NCI-H1417 treated with DMSO at 0.1 percent for 48 hours (cell line): ENCODE data around the gene CISD3.
A peak's percentile ranks its signal among the peaks of the same experiment; 100 is the strongest.

Experiments used
- DNase-seq: peaks from one replicate; lab custom pipeline; 2025; lab: John Stamatoyannopoulos, UW

The CISD3 gene

DNA sequence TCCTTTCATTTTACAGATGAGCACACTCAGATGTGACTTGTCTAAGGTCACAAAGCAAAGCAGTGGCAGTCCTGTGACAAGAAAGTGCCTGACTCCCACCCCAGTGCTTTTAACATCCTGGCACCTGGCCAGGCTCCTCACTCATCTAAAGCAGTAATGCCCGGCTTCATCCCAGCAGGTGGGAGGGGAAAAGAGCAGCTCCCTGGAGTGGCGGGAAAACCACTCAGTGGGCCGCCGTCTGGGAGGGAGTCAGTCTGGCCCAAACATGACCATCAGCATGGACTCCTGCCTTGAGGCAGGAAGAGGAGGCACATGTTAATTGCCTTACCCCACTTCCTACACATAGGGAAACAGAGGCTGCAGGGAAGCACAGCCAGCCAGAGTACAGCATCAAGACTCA is 15.4 kb downstream of the CISD3 start:
- peak; percentile 80 for DNase-seq

DNA sequence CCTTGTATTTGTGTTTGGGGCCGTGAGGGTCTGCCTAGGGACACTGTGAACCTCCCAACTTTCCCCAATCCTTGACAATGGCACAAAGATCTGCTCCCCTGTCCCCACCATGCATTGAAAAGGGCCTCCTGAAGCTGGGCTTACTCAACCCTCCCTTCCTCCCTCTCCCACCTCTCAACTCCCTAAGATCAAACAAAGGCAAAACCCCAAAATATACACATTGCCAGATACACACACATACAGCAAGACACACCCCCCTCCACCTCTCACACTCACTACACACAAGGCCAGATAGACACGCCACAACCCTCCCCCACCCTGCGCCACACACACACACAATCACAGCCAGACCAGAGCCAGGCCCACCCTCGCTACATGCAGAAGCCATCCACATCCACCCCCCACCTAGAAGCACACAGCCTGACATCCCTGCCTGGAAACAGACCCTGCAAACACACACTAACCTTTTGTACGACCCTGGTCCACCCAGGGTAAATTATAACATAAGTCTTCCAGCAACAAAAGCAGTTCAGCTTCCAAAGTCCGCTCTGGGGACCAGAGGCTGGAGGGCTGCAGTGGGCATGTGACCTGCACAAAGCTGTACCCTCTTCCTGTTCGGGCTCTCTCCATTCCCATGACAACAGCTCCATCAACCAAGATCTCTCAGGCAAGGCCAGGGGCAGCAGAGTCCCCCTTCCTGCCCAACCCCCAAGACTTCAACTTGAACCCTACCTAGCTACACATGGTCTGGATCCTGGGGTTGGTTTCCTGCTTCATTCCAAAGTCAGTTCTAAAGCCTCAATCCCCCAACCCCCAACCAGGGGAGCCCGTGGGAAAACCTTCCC is 16.1 kb downstream of the CISD3 start:
- no peak for DNase-seq

DNA sequence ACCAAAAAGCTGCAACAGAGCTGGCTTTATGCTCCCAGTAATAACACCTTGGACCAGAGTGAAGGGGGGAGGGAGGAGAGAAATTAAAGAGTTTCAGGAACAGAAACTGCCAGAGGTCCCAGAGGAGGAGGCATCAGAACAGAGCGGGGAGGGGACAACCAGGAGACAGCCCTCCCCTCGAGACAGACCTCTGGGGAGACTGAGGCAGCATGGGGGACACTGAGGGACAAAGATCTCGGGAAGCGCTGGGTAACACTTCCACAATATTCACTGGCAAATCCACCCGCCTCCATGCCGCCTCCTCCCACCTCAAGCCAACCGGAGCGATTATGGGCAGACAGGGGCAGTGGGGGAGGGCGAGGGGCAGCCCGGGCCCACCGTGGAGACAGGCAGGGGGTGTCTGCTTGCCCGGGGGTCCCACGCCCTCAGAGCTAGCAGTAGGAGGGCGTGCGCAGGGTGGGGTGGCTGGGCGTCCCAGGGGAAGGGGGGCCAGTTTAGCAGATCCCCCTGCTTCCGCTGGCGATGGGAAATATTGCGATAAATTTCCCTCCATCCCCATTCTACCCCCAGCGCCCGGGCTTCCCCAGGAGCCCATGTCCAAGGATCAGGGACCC is 16.8 kb downstream of the CISD3 start:
- no peak for DNase-seq

DNA sequence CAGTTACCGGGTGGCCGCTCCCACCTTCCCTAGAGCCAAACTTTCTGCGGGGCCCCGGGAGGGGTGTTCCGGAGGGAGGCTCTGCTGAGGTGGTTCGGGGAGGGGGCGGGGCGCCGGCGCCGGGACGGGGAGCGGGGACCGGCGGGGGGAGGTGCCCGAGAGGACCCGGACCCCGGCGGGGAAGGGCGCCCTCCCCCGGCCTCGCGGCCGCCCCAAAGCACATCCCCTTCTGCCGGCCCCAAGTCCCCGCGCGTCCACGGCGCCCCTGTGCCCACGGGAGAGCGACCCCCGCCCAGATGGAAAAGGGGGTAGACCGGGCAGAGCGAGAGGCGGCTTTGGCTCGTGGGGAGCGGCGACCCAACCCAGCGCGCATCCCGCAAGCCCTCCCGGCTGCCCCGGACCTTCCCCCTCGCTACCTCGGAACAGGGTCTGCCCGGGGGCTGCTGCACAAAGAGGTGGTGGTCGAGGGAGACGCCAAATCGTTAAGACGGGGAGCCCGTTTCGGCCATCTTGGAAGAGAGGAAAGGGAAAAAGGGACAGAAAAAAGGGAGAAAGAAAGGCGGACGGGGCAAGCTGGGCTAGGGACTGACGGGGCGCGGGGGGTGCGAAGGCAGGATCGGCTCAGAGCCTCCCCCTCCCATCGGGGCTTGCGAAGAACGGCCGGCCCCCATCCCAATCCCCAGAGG is 17.5 kb downstream of the CISD3 start:
- DNase-seq: no peak

DNA sequence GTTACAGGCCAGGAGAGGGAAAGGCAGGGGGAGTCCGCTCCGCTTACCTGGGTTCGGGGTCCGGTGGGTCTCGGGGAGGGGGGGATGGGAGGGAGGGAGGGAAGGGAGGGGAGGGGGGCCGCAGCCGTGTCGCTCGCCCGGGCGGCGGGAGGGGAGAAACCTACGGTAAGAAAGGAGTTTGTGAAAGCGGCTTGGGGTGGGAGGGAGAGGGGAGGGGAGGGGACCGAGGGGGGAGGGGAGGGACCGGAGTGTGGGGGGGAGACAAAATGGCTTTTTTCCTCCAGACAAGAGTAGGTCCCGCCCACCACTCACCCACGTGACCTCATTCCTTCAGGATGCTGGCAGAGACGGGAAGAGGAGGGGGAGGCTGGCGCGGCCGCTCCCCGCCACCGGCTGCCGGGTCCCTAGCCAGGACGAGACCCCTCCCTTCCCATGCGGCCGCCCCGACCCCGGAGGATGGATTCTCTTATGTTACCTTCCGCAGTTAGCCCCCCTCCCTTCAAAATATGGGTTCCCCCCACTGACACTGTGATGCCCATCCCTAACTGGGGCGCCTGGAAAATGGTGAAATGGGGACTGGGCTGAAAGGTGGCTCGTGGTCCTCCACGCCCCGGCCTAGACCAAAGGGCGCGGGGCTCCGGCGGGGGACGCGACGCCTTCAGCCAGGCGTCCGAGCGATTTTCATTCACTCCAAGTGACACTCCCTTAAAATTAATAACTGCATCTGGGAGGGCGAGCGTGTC is 18.2 kb downstream of the CISD3 start, which contains the start of gene PCGF2:
Gene PCGF2, minus strand, starts transcription at position 188 of the 743 bp plus-strand sequence. CDS start 7,934 bp downstream, outside the sequence.
- peak; percentile 64 for DNase-seq

DNA sequence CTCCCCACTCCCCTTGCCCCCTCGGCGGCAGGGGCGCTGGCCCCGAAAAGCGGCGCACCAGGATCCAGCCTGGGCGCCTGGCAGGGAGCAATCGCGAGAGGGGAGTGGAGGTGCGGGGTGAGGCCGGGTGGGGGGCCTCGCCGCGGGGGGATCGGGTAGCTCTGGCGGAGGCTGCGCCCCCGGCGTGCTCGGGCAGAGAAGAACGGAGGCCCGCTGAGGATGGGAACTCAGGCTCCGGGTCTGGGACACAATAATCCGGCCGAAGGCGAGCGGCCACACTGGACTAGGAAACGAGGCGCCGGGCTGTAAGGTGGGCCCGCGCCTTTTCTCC is 18.7 kb downstream of the CISD3 start:
- DNase-seq: no peak

DNA sequence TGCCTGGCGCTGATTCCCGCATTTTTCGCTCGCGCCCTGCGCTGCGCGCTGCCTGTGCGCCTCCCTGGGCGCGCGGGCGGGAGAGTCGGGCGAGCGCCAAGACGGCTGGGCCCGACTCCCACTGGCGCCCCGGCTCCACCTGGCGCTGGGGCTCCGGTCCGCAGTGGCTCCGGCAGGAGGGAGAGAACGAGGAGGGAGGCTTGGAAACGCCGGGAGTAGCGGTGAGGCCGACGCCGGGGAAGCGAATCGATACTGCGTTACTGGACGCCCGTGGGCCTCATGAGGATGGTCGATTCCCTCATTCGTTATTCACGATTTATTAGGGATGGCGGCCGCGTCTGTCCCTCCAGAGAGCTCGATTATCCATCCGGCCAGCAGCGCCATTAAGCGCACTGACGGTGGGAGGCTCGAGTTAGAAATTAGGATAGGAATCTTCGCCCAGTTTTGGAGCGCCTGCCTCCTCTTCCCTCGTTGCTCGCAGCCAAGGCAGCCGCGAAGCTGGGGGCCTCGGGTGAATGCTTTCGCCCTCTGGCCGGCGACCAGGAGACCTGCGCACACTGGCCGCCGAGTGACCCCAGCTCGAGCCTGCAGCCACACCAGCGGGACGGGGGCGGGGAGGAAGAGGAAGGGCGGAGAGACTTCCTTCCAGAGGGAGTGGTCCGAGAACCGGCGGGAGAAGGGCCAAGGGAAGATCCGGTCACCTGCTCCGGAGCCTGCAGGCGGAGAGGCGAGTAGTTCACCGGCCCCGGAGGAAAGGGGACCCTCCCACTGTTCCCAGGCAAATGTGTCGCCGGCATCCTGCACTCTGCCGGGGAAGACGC is 19.3 kb downstream of the CISD3 start:
- DNase-seq: no peak

DNA sequence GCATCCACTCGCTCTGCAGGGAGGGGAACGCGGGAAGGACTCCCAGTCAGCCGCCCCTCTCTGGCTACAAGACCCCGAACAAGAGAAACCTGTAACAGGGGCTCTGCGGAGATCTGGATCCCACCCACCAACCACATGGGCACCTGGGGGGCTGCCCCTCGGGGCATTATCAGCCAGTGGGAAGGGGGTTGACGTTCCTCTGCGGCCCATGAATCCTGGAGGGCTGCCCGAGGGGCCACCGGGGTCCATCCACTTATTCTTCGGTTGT is 19.8 kb downstream of the CISD3 start:
- no peak for DNase-seq

DNA sequence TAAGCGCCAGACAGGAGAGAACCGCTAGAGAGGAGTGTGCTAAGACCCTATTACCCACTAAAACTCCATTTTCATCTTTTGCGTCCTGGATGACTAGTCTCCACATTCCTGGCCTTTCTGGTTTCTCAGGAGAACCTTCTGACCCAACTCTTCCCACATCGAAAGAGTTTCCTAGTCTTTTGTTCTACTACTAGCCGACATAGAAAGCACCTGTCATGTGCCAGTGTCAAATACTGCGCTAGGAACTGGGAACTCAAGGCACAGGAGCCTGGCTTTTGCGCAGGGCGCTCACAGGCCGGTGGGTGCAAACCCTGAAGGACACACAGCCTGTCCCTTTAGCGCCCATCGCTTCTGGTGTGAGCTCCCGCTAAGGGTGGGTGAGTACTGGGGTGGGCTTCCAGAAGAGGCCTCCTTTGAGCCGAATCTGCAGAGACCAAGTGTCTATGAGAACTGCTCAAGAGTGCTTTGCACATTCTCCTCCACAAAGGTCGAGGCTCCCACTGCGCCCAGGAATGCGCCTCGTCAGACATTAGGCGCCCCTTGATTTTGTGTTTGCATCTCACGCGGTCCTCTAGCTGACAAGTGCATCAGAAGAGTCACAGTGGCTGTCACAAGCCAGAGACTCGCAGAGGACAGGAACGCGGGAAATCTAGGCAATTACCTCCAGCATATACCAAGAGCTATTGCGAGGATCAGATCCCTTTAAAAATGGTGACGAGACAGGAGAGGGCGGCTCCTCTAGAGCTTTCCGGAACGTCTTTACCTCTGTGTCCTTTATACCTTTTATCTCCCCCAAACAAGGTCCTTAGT is 20.4 kb downstream of the CISD3 start:
- DNase-seq: no peak

DNA sequence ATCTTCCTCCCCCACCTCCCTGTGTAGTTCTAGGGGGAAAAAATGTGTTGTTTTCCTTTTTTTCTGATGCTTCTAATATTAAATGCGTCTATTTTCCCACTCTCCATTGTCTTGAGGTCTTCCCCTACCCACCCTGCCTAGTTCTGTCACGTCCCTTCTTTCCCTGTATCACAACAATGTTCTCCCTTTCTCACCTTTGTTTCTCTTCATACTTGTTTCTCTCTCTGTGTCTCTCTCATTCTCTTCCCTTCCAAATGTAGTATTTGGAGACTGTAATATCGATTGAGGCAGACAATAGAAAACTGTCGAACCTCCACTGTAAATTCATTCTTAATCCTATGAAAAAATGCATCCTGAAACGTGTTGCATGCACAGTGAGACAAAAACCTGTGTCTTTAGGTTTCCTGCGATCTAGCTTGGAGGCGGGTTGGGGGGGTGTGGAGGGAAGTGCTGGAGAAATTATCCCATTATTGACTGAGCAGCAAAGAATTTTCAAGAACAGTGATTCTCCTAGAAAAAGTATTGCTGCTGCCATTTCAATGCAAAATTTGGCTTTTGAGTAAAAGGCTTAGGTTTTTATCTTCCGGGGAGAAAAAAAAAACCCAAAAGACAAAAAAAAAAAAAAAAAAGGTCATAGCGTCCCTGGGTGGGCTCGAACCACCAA is 21.1 kb downstream of the CISD3 start:
- no peak for DNase-seq

DNA sequence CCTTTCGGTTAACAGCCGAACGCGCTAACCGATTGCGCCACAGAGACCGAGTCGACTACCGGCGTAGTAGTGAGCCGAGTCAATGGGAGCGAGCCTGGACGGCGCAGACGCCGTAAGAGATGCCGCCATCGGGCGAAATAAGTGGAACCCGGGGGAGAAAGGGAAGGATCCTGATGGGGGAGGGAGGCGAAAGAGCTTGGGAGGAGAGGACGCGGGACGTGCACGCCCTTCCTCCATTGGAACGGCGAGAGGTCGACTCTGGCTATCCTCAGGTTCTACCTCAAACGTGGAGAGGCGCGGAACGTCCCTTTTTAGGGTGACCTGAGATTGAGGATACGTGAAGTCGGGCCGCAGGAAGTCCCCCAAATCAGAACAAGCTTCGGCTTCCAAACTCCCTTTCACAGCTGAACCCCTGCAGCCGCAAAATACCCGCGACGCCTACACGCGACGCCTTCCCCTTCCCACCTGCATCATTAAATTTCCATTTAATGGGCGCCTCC is 21.7 kb downstream of the CISD3 start:
- DNase-seq: peak; percentile 58

DNA sequence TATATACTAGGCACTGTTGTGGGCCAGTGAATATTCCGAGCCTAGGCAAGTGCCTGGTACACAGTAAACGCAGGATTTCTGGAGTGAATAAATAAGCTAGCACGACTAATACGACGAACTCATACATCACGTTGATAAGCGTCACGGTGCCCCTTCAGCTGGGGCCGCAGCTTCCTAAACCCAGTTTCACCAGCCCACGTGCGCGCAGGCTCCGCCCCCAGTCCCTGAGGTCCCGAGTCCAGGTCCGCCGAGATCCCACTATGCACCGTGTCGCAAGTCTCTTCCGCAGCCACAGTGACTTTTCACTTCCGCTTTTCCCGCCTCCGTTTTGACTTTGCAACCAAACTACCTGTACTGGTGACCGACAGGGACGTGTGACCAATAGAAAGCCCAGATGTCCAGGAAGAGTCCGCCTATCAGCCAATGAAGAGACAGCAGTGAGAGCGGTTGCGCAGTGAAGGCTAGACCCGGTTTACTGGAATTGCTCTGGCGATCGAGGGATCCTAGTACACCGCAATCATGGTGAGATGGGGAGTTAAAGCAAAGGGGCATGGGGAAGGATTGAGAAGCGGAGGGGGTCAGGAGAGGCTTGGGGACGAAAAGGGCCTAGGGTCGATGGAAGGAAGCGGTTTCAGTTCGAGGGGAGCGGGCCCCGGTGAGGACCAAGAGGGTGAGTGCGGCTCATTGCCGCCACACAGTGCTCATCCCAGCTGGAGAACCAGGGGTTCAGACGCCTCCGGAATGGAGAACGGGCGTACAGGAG is 22.3 kb downstream of the CISD3 start, which contains the start of gene PSMB3:
Gene PSMB3, plus strand, starts transcription at position 434 of the 763 bp plus-strand sequence. Its CDS starts 86 bp downstream, at position 520.
- peak; percentile 99 for DNase-seq

DNA sequence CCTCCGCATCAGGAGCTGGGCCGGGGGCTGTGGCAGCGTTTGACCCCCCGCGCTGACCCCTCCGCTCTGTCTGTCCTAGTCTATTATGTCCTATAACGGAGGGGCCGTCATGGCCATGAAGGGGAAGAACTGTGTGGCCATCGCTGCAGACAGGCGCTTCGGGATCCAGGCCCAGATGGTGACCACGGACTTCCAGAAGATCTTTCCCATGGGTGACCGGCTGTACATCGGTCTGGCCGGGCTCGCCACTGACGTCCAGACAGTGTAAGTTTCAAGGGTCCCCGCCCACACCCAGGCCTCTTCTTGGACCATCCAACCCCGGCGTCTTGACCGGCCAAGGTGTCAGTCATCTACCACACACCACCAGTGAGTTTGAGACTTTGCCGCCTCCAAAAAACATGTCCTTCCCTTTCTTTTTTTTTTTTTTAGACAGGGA is 22.9 kb downstream of the CISD3 start:
- no peak for DNase-seq

DNA sequence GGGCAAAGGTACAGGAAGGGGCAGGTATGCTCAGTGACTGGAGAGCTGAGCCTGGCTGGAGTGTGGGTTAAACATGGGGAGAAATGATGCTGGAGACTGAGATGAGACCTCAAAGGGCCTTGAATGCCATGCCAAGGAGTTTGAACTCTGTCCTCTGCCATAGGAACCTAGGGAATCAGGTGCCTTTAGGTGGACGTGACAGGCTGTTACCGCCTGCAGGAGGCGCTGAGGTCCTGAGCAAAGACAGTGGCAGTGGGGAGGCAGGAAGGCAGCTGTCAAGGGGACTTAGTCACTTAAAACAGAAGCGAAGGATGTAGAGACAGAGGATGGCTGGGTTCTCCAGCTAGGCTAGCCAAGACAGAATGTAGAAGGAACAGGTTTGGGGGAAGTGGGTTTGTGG is 31.5 kb downstream of the CISD3 start:
- DNase-seq: no peak

DNA sequence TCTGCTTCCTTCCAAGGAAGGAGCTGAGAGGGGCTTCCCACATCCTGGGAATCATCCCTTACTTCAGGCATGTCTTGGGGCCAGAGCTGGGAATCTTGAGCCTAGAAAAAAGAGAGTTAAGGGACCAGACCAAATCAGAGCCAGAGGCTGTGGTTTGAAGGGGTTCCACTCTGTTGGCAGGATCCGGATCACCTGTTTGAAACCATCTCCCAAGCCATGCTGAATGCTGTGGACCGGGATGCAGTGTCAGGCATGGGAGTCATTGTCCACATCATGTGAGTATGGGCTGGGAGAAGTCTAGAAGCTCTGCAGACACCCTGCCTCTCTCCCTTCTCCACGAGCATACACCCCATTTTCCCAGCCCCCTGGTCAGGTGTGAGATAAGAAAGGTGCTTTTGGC is 32.1 kb downstream of the CISD3 start:
- DNase-seq: no peak

DNA sequence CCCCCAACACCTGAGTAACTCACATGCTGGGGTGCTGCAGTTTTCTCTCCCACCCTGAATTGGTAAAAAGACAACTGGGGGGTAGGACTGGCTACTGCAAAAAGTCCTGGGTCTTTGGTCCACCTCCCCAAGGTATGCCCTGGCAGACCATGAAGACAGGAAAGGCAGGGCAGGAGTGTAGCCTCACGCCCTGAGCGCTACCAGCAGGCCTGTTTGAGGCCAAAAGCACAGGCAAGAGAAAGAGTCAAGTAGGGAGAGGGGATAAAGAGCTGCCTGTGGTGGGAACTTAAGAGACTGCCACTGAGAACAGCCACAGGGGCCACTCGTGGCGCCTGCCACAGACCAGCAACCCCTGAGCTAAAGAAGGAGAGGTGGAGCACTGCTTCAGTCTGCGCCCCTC is 36.2 kb downstream of the CISD3 start:
- no peak for DNase-seq

DNA sequence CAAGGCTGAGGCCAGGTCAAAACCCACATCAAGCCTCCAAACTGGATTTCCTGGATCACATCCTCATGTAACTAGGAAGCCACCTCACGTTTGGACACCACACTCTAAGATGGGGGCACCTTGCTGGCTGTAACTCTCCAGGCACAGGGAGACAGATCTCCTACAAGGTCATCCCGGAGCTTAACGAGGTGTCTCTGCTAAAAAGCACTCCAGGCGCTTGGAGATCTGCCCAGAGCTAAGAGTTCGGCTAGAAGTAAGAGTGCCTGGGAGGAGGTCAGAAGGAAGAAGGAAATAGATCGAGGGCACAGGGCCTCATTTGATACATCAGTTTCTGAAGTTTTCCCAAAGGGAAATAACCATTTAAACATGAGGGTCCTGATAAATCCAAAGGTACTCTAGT is 38.3 kb downstream of the CISD3 start:
- no peak for DNase-seq

DNA sequence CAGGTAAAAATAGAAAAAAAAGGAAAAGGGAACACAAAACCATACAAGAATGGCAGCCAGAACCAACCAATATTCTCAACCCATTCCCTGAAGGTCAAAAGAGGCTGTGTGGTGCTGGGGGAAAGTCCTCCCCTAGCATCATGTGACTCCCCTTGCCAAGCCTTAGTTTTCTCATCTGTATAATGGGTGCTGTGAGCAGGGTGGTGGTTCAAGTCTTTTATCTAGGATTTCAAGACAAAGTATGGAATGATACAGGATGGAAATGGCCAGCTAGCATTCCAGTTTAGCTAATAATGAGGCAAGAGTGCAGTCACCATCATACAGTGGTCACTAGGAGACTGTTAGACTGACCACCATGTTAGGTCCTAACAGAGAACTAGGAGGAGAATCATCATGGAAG is 43.1 kb downstream of the CISD3 start:
- no peak for DNase-seq

DNA sequence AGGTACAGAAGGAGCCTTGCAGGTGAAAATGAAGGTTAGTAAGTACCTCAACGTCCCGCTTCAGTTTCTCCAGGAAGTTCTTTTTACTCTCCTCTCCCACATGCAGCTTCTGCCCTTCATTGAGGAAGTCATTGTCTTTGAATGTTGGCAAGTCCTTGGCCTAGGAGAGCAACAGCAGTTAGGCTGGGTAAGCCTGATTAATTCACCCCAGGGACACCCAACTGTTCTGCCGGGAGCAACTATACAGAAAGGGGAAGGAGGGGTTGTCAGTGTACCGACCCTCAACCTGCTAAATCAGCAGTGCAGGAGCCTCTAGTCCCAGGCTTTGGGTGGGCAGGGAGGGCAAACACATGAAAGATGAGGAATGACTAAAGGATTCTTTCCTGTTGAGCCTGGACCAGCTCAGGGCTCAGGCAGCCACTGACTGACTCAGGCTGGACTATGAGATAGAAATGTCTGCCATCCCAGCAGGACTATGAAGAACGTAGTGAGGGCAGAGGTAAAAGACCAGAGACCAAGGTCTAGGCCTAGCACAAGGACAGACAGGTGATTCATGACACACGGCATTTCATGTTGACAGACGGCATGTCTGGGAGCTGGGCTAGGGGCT is 47.6 kb downstream of the CISD3 start:
- DNase-seq: no peak
